Esophagus squamous epithelium (tissue), 5 donors: ENCODE results near the gene FYCO1. TPM values are rescaled to one million over a fixed set of nuclear protein-coding genes. Genes with fewer than 3 reads are reported as not detected.

ENCODE experiments used
- DNase-seq: peaks from one replicate; lab custom pipeline; 2025; lab: John Stamatoyannopoulos, UW
- H3K27ac ChIP-seq, 4 donors: fragments of 200-600 bp; sonication (generic); one replicate each; pipeline ENCODE4 v1.5.1; 2016 to 2019; ENCODE audit warnings: mild to moderate bottlenecking in 1 of 4
- H3K27me3 ChIP-seq, 4 donors: fragments of 200-600 bp; sonication (generic); 1 replicate in 3 of 4; 2 replicates in 1 of 4; pipeline versions ENCODE4 v1.5.1 to v1.6.0; 2017 to 2021; ENCODE audit warnings: antibody characterized with exemption in 1 of 4
- H3K36me3 ChIP-seq, 3 donors: fragments of 200-600 bp; sonication (generic); one replicate each; pipeline ENCODE4 v1.5.1; 2016 to 2019
- H3K4me1 ChIP-seq, 3 donors: fragments of 200-600 bp; sonication (generic); one replicate each; pipeline ENCODE4 v1.5.1; 2017 to 2019
- H3K4me3 ChIP-seq, 4 donors: fragments of 200-600 bp; sonication (generic); 1 replicate in 3 of 4; 2 replicates in 1 of 4; pipeline ENCODE4 v1.5.1; 2016 to 2019; ENCODE audit warnings: mild to moderate bottlenecking in 2 of 4, moderate library complexity in 1 of 4
- H3K9me3 ChIP-seq, 3 donors: fragments of 200-600 bp; sonication (generic); one replicate each; pipeline ENCODE4 v1.5.1; 2016 to 2019
- CTCF ChIP-seq, 6 experiments: fragments of 450-650 bp in 4 of 6; fragments of 200-600 bp in 2 of 6; sonication (generic) in 2 of 6; IDR thresholded peaks; one replicate each; pipeline ENCODE4 v1.5.1; 2016 to 2019; ENCODE audit warnings: antibody characterized with exemption in 6 of 6, mild to moderate bottlenecking in 4 of 6, moderate library complexity in 4 of 6
- POLR2A ChIP-seq, 4 donors: fragments of 450-650 bp; IDR thresholded peaks; one replicate each; pipeline ENCODE4 v1.6.1; 2017; ENCODE audit warnings: antibody characterized with exemption in 4 of 4, mild to moderate bottlenecking in 4 of 4, moderate library complexity in 3 of 4
- WGBS, 2 donors: methylation state at CpG; one replicate each; pipeline ENCODE4 v1.1.5; 2018; 5-methylcytosine and 5-hydroxymethylcytosine counted together
- intact Hi-C: fragments of 100-400 bp; cut with DNase I; formaldehyde crosslinking; loops from one replicate; pipeline ENCODE4 v1.15.0; 2022
- total RNA-seq, 4 donors: library from RNA; depleted of rRNA; stranded (reverse); fragments of >200 nt; gene quantifications; one replicate each; pipeline ENCODE4 v1.1.0, GENCODE V29; 2016
- donor health status: DM: yes; HTN: yes; CAD: no.

FYCO1 gene
- total RNA-seq, 4 donors from 2014 or later = 17.8 to 33.3 (median 25.0) TPM

GRCh38 chr3:45968706-45969105 is 26.9 kb downstream of the FYCO1 start:
- Histone ChIP-seq H3K27ac (no peak overlapping the region), H3K9me3 (no peaks in the 10 kb centered on the region), H3K27me3 (no peaks in the 10 kb centered on the region), H3K4me3 (no peak overlapping the region), H3K36me3 (peaks cover 55 to 98% (median 57%) of the 10 kb centered on the region in 3 donors), H3K4me1 (peaks cover 0 to 64% (median 22%) of the 10 kb centered on the region in 3 donors)
- 82 to 84% methylated on average over 2 of the region's 2 CpGs for WGBS, 2 donors
- no peak for TF ChIP-seq CTCF (IDR thresholded peaks at IDR 0.05)
- no peak for TF ChIP-seq POLR2A (IDR thresholded peaks at IDR 0.05)
- intact Hi-C loops = no loop called here
- no peak for DNase-seq

GRCh38 chr3:45968149-45968548 is 27.5 kb downstream of the FYCO1 start:
- TF ChIP-seq POLR2A (IDR thresholded peaks at IDR 0.05) (no peak), CTCF (IDR thresholded peaks at IDR 0.05) (no peak)
- no peaks in the 10 kb centered on the region for H3K9me3 ChIP-seq
- H3K4me3 ChIP-seq = no peak overlapping the region
- no peak overlapping the region for H3K27ac ChIP-seq
- WGBS, 2 donors = 81 to 83% methylated on average over 5 to 6 of the region's 9 CpGs
- H3K4me1 ChIP-seq = peaks cover 0 to 58% (median 22%) of the 10 kb centered on the region in 3 donors
- DNase-seq = no peak
- H3K36me3 ChIP-seq = peaks cover 58 to 98% (median 60%) of the 10 kb centered on the region in 3 donors
- intact Hi-C loops = no loop called here
- H3K27me3 ChIP-seq = no peaks in the 10 kb centered on the region

- intact Hi-C loops = no loop called here
- no peak for TF ChIP-seq POLR2A (IDR thresholded peaks at IDR 0.05)
- no peak for TF ChIP-seq CTCF (IDR thresholded peaks at IDR 0.05)
- Histone ChIP-seq H3K36me3 (peaks cover 62 to 98% (median 64%) of the 10 kb centered on the region in 3 donors), H3K4me1 (peaks cover 0 to 54% (median 18%) of the 10 kb centered on the region in 3 donors), H3K27ac (no peak overlapping the region), H3K9me3 (no peaks in the 10 kb centered on the region), H3K27me3 (no peaks in the 10 kb centered on the region), H3K4me3 (no peak overlapping the region)
- WGBS, 2 donors = 61 to 82% methylated on average over 7 to 8 of the region's 8 CpGs
- no peak for DNase-seq
These were observed 27.9 kb downstream of the FYCO1 start for GRCh38 chr3:45967724-45968123.

- intact Hi-C loops = no loop called here
- Histone ChIP-seq H3K27ac (peak overlapping the region in 1 of 4 donors; percentile 16), H3K36me3 (peaks cover 66 to 100% (median 70%) of the 10 kb centered on the region in 3 donors), H3K4me1 (peaks cover 0 to 48% (median 12%) of the 10 kb centered on the region in 3 donors), H3K27me3 (no peaks in the 10 kb centered on the region), H3K9me3 (no peaks in the 10 kb centered on the region), H3K4me3 (no peak overlapping the region)
- WGBS, 2 donors = 74 to 79% methylated on average over 9 to 14 of the region's 16 CpGs
- DNase-seq = no peak
- TF ChIP-seq POLR2A (IDR thresholded peaks at IDR 0.05) = no peak
- TF ChIP-seq CTCF (IDR thresholded peaks at IDR 0.05) = no peak
These were observed 28.5 kb downstream of the FYCO1 start for GRCh38 chr3:45966950-45967640.

- TF ChIP-seq CTCF (IDR thresholded peaks at IDR 0.05) = no peak
- no peak for TF ChIP-seq POLR2A (IDR thresholded peaks at IDR 0.05)
- 79 to 86% methylated on average over 7 to 11 of the region's 17 CpGs for WGBS, 2 donors
- no peak overlapping the region for H3K4me3 ChIP-seq
- intact Hi-C loops = no loop called here
- DNase-seq = no peak
- no peaks in the 10 kb centered on the region for H3K9me3 ChIP-seq
- peak overlapping the region in 1 of 4 donors; percentile 31 for H3K27ac ChIP-seq
- peaks cover 0 to 40% (median 11%) of the 10 kb centered on the region in 3 donors for H3K4me1 ChIP-seq
- H3K36me3 ChIP-seq = peaks cover 66 to 100% (median 74%) of the 10 kb centered on the region in 3 donors
- no peaks in the 10 kb centered on the region for H3K27me3 ChIP-seq
These were observed 29.2 kb downstream of the FYCO1 start for GRCh38 chr3:45966371-45966791.
